Epithelial cell of esophagus (primary cell): Measurements from ENCODE around the gene MED6.

Source experiments
- DNase-seq: peaks from one replicate; pipeline ENCODE4 v3.0.0; 2010; ENCODE audit warnings: low read depth
- H3K4me3 ChIP-seq: 2 replicates; pipeline ENCODE4 v1.5.1; 2011; ENCODE audit warnings: mild to moderate bottlenecking, low read length, control low read depth
- TF ChIP-seq, protein P1 (sequence below): IDR thresholded peaks from 2 replicates; pipeline ENCODE4 v1.5.1; 2011; ENCODE audit warnings: low read depth, mild to moderate bottlenecking, low read length, control low read depth, inconsistent platforms; ENCODE audit not compliant: insufficient read depth; ENCODE audit errors: missing control alignments

MED6 gene

DNA sequence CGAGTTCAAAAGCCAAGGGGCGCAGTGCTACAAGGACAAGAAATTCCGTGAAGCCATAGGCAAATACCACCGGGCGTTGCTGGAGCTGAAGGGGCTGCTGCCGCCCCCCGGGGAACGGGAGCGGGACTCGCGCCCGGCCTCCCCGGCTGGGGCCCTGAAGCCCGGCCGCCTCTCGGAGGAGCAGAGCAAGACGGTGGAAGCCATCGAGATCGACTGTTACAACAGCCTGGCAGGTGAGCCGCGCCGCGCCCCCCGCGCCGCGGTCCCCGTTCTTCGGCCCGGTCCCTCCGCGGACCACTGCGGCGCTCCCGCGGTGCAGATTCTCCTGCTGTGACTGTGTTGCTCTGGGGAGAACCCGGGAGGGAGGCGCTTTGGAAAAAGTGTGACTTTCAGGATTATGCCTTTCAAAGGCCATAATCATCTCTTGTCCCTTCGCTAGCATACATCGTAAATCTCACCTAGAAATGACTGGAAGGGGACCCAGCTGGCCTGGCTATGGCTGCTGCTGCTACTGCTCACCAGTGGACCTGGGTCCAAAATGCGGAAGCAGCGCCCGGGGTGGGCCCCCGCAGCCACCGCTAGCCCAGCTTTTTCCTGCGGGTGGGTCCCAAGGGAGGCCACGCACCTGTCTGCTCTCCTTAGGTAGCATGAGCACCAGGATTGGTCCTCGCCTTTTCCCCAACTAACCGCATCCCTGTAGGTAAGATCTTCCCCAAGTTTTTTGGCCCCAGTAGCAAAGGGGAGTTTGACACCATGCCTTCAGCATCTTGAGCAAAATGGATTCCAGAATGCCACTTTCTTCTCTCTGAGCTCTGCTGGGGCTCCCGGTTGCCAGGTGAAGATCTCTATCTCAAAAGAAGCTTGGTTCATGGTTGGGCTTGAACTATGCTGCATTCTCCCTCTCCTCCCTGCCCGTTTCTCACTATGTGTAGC, 42.1 kb upstream of the MED6 start:
- no peak for DNase-seq
- TF ChIP-seq, protein P1, sequence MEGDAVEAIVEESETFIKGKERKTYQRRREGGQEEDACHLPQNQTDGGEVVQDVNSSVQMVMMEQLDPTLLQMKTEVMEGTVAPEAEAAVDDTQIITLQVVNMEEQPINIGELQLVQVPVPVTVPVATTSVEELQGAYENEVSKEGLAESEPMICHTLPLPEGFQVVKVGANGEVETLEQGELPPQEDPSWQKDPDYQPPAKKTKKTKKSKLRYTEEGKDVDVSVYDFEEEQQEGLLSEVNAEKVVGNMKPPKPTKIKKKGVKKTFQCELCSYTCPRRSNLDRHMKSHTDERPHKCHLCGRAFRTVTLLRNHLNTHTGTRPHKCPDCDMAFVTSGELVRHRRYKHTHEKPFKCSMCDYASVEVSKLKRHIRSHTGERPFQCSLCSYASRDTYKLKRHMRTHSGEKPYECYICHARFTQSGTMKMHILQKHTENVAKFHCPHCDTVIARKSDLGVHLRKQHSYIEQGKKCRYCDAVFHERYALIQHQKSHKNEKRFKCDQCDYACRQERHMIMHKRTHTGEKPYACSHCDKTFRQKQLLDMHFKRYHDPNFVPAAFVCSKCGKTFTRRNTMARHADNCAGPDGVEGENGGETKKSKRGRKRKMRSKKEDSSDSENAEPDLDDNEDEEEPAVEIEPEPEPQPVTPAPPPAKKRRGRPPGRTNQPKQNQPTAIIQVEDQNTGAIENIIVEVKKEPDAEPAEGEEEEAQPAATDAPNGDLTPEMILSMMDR = no peak
- H3K4me3 ChIP-seq = peak overlapping the region; percentile 60

DNA sequence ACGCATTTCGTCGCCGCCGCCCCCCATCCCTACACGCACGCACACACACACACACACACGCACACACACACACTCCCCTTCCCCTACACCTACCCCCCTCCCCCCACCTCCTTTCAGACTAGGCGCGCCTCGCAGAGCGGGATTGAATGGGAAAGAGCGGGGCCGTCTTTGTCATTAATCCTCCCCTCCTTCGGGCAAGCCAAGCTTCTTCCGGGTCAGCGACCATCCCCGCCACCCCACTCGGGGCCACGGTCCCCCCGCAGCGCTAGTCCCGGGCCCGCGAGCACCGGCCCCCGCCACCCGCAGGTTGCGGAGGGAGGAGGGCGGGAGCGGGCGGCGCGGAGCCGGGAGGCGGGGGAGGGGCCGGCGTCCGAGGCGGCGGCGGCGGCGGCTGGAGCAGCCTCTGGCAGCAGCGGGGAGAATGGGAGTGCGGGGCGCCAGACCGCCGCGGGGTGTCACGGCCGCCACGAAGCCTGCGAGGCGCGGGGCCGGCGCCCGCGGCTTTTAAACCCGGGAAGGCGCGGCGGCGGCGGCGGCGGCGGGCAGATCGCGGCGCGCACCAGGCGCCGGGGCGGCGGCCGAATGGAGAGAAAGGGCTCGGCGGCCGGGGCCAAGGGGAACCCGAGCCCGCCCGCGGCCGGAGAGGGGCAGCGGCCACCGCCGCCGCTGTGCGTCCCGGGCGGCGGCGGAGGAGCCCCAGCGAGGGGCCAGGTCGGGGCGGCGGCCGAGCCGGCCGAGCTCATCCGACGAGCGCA, 41.3 kb upstream of the MED6 start, which contains the start of gene TTC9:
TTC9 (plus strand) TSS at position 369 of the 755 bp plus-strand sequence; CDS start at position 583, 214 bp downstream.
- TF ChIP-seq, protein P1 = no peak
- no peak for DNase-seq
- H3K4me3 ChIP-seq = peak within 1 kb of the TSS; percentile 60

DNA sequence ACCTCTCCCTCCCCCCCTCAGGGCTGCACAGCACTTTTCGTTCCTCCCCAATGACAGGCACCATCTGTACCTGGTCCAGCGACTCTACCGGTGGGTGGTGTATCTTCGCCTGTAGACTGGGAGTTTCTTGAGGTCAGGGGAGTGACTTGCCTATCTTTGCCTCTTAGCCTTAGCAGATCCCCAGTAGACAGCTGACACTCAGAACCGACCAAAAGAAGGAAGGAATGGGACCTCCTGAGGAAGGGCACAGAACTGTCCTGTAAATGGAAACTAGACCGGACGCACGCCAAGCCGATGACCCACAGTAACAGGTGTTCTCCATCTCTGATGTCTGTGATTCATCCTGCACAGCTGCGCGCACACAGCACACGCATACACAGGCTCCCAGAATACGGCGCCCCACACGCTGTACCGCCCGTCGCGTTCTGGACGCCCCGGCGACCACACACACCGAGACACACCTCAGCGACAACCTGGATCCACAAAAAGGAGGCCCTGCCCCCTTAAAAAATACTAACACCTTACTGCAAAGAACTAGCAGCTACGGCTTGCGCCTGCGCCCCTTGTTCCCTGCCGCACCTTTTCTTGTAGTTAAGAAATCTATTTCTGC, 40.6 kb upstream of the MED6 start:
- H3K4me3 ChIP-seq = peak overlapping the region; percentile 57
- DNase-seq = peak; percentile 75

DNA sequence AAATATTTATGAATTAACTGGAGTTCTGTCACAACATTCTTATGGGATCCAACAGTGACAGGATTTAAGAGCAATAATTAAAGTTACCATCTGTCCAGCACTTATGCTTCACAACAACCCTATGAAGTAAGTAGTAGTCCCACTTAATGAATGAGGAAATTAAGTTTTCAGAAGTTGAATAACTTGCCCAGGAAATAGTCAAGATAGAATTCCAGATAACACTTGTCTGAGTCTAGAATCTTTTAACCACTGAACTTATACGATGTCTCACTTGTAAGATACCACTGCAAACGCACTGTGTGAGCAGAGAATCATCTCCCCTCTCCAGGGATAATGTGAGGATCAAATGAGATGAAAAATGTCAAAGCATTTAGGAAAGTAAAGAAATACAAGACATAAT, 38.0 kb upstream of the MED6 start:
- no peak for DNase-seq
- TF ChIP-seq, protein P1 = no peak

More for the DNA sequence above, 40.6 kb upstream of the MED6 start:
- TF ChIP-seq, protein P1 = no peak

DNA sequence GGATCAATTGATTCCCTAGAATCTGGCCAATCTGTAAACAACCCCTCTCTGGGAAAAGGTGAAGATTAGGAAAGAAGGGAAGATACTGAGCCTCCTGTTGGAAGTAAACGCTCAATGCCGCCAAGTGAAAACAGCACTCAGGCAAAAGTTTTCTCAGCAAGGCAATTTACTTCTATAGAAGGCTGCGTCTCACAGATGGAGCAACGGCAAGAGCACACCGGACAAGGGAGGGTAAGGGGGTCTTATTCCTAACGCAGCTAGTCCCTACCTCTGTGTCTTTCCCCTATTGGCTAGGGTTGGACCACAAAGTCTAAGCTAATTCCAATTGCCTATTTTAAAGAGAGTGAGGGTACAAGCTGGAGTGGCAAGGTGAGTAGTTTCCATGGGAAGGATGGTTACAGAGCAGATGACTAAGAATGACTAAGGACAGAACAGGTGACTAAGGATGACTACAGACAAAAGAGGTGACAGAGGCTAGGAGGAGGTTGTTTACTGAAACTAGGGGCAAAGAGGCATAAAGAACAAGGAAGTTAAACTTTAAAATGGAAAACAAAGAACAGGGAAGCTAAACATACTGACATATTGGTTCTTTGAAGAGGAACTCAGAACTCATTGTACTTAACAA, 35.6 kb upstream of the MED6 start:
- DNase-seq = peak; percentile 88
- no peak overlapping the region for H3K4me3 ChIP-seq
- TF ChIP-seq, protein P1 = no peak

More for the DNA sequence above, 38.0 kb upstream of the MED6 start:
- no peak overlapping the region for H3K4me3 ChIP-seq

DNA sequence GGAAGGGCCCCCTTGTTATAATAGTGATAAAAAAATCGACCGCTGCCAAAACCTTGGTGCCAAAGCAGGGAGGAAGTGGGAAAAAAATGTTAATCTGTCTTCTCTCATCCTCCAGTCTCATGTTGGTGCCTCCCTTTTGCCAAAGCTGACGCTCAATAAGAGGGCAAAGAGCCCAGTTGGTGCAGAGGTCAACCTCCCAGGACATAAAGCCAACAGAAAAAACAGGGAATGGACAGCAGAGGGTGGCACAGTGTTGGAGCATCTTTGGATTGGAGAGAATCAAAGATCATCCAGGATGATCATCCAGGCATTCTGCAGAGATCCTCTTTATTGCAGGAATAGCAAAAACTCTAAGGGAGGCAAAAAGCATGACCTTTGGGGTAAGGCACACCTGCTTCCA, 31.5 kb upstream of the MED6 start:
- no peak overlapping the region for H3K4me3 ChIP-seq
- no peak for DNase-seq
- TF ChIP-seq, protein P1 = no peak
